ENCODE measurements around the gene ADAT2. TPM values are rescaled to one million over a fixed set of nuclear protein-coding genes. Genes with fewer than 3 reads are reported as not detected.

Gene ADAT2
- total RNA-seq, 4 donors from 2014 or later: 3.8 to 26.1 (median 5.9) TPM

DNA sequence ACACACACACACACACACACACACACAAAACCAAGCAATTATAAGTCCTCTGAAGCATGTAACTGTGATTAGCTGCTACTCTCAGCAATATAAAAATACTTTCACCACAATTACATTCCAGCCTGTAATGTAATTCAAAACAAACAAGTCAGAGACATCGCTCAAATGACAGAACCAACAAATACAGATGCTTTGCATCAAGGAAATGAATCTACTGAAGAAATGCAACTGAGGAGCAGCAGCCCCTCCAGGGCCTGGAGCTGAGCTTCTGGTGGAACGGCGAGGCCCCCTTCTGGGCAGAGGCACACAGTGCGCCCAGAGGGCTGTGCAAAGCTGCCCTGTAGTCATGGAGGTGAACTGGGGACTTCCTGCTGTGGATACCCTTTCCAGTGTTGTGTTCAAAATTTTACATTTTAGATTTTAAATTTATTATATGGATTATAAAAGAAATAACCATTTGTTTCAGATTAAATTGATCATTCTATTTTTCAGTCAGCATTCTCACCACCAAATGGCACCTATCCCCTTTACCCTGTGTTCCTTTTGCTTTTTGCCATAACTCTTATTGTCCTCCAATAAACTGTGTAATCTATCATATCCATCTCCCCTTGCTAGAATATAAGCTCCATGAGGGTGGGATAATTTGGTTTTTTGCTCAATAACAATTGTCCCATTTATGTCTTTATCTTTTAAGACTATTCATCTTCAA lies 23.2 kb downstream of the ADAT2 start:
- DNase-seq: peak; percentile 32 to 65
- no peak overlapping the region for H3K4me3 ChIP-seq
- H3K27me3 ChIP-seq: no peaks in the 10 kb centered on the region
- TF ChIP-seq, protein P1, sequence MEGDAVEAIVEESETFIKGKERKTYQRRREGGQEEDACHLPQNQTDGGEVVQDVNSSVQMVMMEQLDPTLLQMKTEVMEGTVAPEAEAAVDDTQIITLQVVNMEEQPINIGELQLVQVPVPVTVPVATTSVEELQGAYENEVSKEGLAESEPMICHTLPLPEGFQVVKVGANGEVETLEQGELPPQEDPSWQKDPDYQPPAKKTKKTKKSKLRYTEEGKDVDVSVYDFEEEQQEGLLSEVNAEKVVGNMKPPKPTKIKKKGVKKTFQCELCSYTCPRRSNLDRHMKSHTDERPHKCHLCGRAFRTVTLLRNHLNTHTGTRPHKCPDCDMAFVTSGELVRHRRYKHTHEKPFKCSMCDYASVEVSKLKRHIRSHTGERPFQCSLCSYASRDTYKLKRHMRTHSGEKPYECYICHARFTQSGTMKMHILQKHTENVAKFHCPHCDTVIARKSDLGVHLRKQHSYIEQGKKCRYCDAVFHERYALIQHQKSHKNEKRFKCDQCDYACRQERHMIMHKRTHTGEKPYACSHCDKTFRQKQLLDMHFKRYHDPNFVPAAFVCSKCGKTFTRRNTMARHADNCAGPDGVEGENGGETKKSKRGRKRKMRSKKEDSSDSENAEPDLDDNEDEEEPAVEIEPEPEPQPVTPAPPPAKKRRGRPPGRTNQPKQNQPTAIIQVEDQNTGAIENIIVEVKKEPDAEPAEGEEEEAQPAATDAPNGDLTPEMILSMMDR (IDR thresholded peaks at IDR 0.05): peak; percentile 75 to 88 (median 77)
- no peak for TF ChIP-seq POLR2A (IDR thresholded peaks at IDR 0.05)
- no peak overlapping the region for H3K27ac ChIP-seq
- H3K9me3 ChIP-seq: no peaks in the 10 kb centered on the region
- no peaks in the 10 kb centered on the region for H3K36me3 ChIP-seq
- no peaks in the 10 kb centered on the region for H3K4me1 ChIP-seq
- intact Hi-C loops (cut with DNase I; ENCODE audit: low total_unique reads): loop anchor here (5.0 kb wide), 1 partner anchor 735 kb away; no protein-coding TSS in a partner anchor

DNA sequence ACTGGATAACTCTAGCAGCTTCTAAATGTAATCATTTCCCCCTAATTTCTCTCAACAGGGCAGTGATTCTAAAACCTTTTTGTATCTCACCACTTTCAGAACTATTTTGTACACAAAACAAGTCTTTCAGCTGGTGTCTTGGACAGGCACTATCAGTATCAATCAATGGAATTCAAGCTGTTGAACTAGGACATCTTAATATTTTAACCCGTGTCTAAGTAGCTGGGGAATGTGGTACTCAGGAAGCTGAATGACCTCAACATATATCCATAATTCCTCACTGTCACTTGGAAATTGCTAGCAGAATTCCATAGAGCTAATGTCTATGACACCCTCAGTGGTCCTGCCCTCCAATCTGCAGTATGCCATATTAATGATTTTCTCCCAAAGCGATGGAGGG lies 24.5 kb downstream of the ADAT2 start:
- Histone ChIP-seq H3K27ac (no peak overlapping the region), H3K4me1 (no peaks in the 10 kb centered on the region), H3K27me3 (no peaks in the 10 kb centered on the region), H3K36me3 (no peaks in the 10 kb centered on the region), H3K9me3 (no peaks in the 10 kb centered on the region), H3K4me3 (no peak overlapping the region)
- TF ChIP-seq, protein P1 (IDR thresholded peaks at IDR 0.05): no peak
- TF ChIP-seq POLR2A (IDR thresholded peaks at IDR 0.05): no peak
- DNase-seq: no peak
- intact Hi-C loops (cut with DNase I; ENCODE audit: low total_unique reads): loop anchor here (5.0 kb wide), 1 partner anchor 734 kb away; no protein-coding TSS in a partner anchor

DNA sequence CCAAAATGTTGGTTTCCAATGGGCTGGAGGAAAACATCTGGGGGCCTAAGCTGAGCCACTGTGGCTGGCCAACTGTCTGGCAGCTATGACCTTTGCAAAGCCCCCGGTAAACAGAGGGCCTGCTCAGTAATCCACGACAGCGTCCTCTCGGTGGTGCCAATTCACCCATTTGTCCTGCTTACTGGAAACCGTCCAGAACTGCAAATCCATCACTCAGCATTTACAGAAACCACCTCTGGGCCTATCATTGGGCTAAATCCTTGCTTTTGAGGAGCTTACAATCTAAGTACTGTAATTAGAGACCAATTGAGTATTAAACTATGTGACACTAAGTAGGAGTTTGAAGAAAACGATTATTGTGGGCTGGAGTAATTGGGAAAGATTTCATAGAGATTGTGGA lies 31.0 kb downstream of the ADAT2 start:
- no peak overlapping the region for H3K27ac ChIP-seq
- no peak for DNase-seq
- H3K4me1 ChIP-seq: no peaks in the 10 kb centered on the region
- TF ChIP-seq, protein P1 (IDR thresholded peaks at IDR 0.05): no peak
- no peaks in the 10 kb centered on the region for H3K27me3 ChIP-seq
- H3K9me3 ChIP-seq: no peaks in the 10 kb centered on the region
- H3K36me3 ChIP-seq: no peaks in the 10 kb centered on the region
- intact Hi-C loops (cut with DNase I; ENCODE audit: low total_unique reads): no loop called here
- H3K4me3 ChIP-seq: no peak overlapping the region

DNA sequence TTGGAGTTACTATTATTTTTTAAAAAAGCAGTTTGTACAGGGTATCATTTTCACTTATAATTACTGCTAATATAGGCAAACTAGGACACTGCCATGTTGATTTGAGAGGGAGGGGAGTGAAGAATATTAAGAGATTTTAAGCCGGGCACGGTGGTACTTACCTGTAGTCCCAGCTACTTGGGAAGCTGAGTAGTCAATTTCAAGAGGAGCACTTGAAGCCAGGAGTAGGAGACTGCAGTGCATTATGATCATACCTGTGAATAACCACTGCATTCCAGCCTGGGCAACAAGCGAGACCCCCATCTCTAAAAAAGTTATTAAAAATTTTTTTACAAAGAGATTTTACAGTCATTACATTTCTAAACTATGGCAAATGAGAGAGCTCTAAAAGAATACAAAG lies 35.7 kb downstream of the ADAT2 start:
- DNase-seq: no peak
- TF ChIP-seq, protein P1 (IDR thresholded peaks at IDR 0.05): no peak
- no peak for TF ChIP-seq POLR2A (IDR thresholded peaks at IDR 0.05)
- H3K27me3 ChIP-seq: no peaks in the 10 kb centered on the region

DNA sequence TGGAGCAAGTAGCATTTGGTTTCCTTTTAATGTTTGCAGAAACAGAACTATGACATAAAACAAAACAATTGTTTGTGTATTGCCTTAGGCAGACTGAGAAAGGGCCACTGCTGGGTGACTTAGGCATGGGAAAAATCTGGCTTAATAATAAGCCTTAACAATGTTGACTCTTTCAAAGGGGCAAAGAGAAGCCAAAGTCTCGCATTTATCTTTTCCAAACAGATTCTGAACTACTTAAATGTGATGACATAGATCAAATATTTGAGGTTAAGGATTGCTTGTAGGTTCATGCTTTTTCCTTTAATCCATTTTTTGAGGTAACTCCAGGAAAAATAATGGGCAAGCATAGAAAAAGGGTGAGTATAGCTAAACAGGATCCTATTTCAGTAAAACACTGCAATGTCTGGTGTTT lies 39.6 kb downstream of the ADAT2 start:
- Histone ChIP-seq H3K4me1 (no peaks in the 10 kb centered on the region), H3K27ac (no peak overlapping the region), H3K27me3 (no peaks in the 10 kb centered on the region), H3K36me3 (no peaks in the 10 kb centered on the region), H3K4me3 (no peak overlapping the region), H3K9me3 (no peaks in the 10 kb centered on the region)
- no peak for TF ChIP-seq POLR2A (IDR thresholded peaks at IDR 0.05)
- TF ChIP-seq, protein P1 (IDR thresholded peaks at IDR 0.05): no peak
- DNase-seq: no peak
- intact Hi-C loops (cut with DNase I; ENCODE audit: low total_unique reads): no loop called here

More for the DNA sequence above, 35.7 kb downstream of the ADAT2 start:
- no peaks in the 10 kb centered on the region for H3K9me3 ChIP-seq
- no peak overlapping the region for H3K27ac ChIP-seq
- H3K4me3 ChIP-seq: no peak overlapping the region
- intact Hi-C loops (cut with DNase I; ENCODE audit: low total_unique reads): no loop called here
- H3K36me3 ChIP-seq: no peaks in the 10 kb centered on the region
- no peaks in the 10 kb centered on the region for H3K4me1 ChIP-seq

All from uterus (tissue), 4 donors.